ENCODE measurements around the gene FUBP1.

DNA sequence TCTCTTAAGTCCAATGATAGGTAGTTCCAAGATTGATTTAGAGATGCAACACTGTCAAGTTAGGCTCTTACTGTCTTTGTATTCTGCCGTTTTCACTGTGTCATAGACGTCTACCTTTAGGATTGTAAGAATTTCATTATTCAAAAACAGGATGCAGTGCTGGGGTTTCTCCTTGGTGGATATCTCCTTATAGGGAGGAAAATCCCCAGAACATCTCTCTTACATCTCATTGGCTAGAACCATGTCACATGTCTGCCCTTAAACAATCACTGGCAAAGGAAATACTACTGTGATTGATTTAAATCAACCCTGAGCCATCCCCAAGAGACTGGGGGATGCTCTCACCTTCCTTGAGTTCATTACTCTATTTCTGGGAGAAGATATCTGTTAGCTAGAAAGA is 10.9 kb upstream of the FUBP1 start:
- TF ChIP-seq POLR2AphosphoS5 (IDR thresholded peaks at IDR 0.05) (no peak), POLR2A (IDR thresholded peaks at IDR 0.05) (no peak)
- TF ChIP-seq, protein P1, sequence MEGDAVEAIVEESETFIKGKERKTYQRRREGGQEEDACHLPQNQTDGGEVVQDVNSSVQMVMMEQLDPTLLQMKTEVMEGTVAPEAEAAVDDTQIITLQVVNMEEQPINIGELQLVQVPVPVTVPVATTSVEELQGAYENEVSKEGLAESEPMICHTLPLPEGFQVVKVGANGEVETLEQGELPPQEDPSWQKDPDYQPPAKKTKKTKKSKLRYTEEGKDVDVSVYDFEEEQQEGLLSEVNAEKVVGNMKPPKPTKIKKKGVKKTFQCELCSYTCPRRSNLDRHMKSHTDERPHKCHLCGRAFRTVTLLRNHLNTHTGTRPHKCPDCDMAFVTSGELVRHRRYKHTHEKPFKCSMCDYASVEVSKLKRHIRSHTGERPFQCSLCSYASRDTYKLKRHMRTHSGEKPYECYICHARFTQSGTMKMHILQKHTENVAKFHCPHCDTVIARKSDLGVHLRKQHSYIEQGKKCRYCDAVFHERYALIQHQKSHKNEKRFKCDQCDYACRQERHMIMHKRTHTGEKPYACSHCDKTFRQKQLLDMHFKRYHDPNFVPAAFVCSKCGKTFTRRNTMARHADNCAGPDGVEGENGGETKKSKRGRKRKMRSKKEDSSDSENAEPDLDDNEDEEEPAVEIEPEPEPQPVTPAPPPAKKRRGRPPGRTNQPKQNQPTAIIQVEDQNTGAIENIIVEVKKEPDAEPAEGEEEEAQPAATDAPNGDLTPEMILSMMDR (IDR thresholded peaks at IDR 0.05) = no peak
